LHCN-M2 (cell line): ENCODE measurements around the gene SMARCD2. TPM values are rescaled to one million over a fixed set of nuclear protein-coding genes. Genes with fewer than 3 reads are reported as not detected.
A peak's percentile ranks its signal among the peaks of the same experiment; 100 is the strongest.
"Not testable (repeated sequence)": the region's sequence is repeated elsewhere in the genome, so short reads cannot be mapped to it uniquely, and the experiment has no call there.

Source experiments
- DNase-seq: peaks from one replicate; pipeline ENCODE4 v3.0.0-alpha.2; 2012; ENCODE audit warnings: low read depth
- total RNA-seq: library from RNA; depleted of rRNA; stranded (reverse); fragments of >200 nt; gene quantifications from 2 replicates; pipeline ENCODE4 v1.2.3, GENCODE V29; 2014; rRNA removed

SMARCD2 gene
- total RNA-seq, 1 experiment from 2014 or later, result 94.3 TPM

GRCh38 chr17:63816123-63816522 is 26.4 kb downstream of the SMARCD2 start:
- no peak for DNase-seq

GRCh38 chr17:63809970-63810369 is 32.5 kb downstream of the SMARCD2 start:
- DNase-seq, result no peak

- no peak for DNase-seq
These were observed 36.9 kb downstream of the SMARCD2 start for GRCh38 chr17:63805591-63805990.

- DNase-seq, result no peak
These were observed 38.2 kb downstream of the SMARCD2 start for GRCh38 chr17:63804328-63804727.

GRCh38 chr17:63800783-63801182 is 41.7 kb downstream of the SMARCD2 start:
- no peak for DNase-seq

GRCh38 chr17:63798572-63799106 is 43.8 kb downstream of the SMARCD2 start:
- no peak for DNase-seq

GRCh38 chr17:63796375-63796774 is 46.1 kb downstream of the SMARCD2 start:
- not testable (repeated sequence) for DNase-seq

GRCh38 chr17:63792055-63792729 is 50.3 kb downstream of the SMARCD2 start:
- DNase-seq, result no peak

- no peak for DNase-seq
These were observed 52.4 kb downstream of the SMARCD2 start for GRCh38 chr17:63790057-63790456.

GRCh38 chr17:63786971-63787711 is 55.3 kb downstream of the SMARCD2 start:
- no peak for DNase-seq

GRCh38 chr17:63786117-63786516 is 56.4 kb downstream of the SMARCD2 start:
- DNase-seq, result no peak

GRCh38 chr17:63785556-63785955 is 56.9 kb downstream of the SMARCD2 start:
- DNase-seq, result peak; percentile 67

GRCh38 chr17:63783522-63783921 is 59.0 kb downstream of the SMARCD2 start:
- DNase-seq, result no peak

Other genes with a start within 250 kb of the SMARCD2 start
- 18.3 and 18.6 TPM in 2 replicates for gene TACO1, start 241.8 kb downstream of the SMARCD2 start, total RNA-seq
- 31.5 TPM in 2 replicates for gene MAP3K3, start 220.3 kb downstream of the SMARCD2 start, total RNA-seq
- gene LIMD2, start 142.6 kb downstream of the SMARCD2 start, total RNA-seq, result 10.5 and 11.7 TPM in 2 replicates
- gene STRADA, start 100.9 kb downstream of the SMARCD2 start, total RNA-seq, result 21.6 and 21.7 TPM in 2 replicates
- gene CCDC47, start 69.1 kb downstream of the SMARCD2 start, total RNA-seq, result 51.3 and 60.3 TPM in 2 replicates
- 38.1 and 49.6 TPM in 2 replicates for gene DDX42, start 68.5 kb downstream of the SMARCD2 start, total RNA-seq
- 51.4 and 71.6 TPM in 2 replicates for gene PSMC5, start 15.3 kb downstream of the SMARCD2 start, total RNA-seq
- 39.1 and 44.3 TPM in 2 replicates for gene FTSJ3, start 15.0 kb downstream of the SMARCD2 start, total RNA-seq
- gene CSH2, start 31.0 kb upstream of the SMARCD2 start, total RNA-seq, result not detected in 2 replicates
- gene GH2, start 39.3 kb upstream of the SMARCD2 start, total RNA-seq, result not detected in 2 replicates
- gene CSH1, start 53.9 kb upstream of the SMARCD2 start, total RNA-seq, result not detected in 2 replicates
- not detected in 2 replicates for gene CSHL1, start 68.6 kb upstream of the SMARCD2 start, total RNA-seq
- not detected in 2 replicates for gene GH1, start 76.2 kb upstream of the SMARCD2 start, total RNA-seq
- not detected in 2 replicates for gene CD79B, start 89.6 kb upstream of the SMARCD2 start, total RNA-seq
- 0.06 TPM in 1 of 2 replicates, not detected in the other for gene SCN4A, start 130.2 kb upstream of the SMARCD2 start, total RNA-seq
- 0.13 TPM in 1 of 2 replicates, not detected in the other for gene PRR29, start 155.7 kb upstream of the SMARCD2 start, total RNA-seq
- 0.29 and 1.2 TPM in 2 replicates for gene ICAM2, start 177.9 kb upstream of the SMARCD2 start, total RNA-seq